Esophagus muscularis mucosa (tissue), 4 donors: ENCODE results near the gene TRPT1.

Experiments used
- EP300 ChIP-seq: sonication (generic); formaldehyde crosslinking; IDR thresholded peaks from one replicate; pipeline ENCODE4 v1.6.1; 2017; ENCODE audit warnings: antibody characterized with exemption
- POLR2A ChIP-seq: fragments of 450-650 bp; IDR thresholded peaks from one replicate; pipeline ENCODE4 v1.6.1; 2017; ENCODE audit warnings: antibody characterized with exemption, moderate library complexity, mild to moderate bottlenecking, low read depth
- POLR2AphosphoS5 ChIP-seq, 2 donors: sonication (generic); formaldehyde crosslinking; IDR thresholded peaks; one replicate each; pipeline ENCODE4 v1.6.1; 2017; ENCODE audit warnings: antibody characterized with exemption in 2 of 2
- TF ChIP-seq, protein P1 (sequence below), 3 experiments: fragments of 200-600 bp in 2 of 3; fragments of 450-650 bp in 1 of 3; sonication (generic) in 2 of 3; IDR thresholded peaks; one replicate each; pipeline ENCODE4 v1.5.1; 2017 to 2019; ENCODE audit warnings: antibody characterized with exemption in 3 of 3, mild to moderate bottlenecking in 2 of 3, moderate library complexity in 1 of 3

DNA sequence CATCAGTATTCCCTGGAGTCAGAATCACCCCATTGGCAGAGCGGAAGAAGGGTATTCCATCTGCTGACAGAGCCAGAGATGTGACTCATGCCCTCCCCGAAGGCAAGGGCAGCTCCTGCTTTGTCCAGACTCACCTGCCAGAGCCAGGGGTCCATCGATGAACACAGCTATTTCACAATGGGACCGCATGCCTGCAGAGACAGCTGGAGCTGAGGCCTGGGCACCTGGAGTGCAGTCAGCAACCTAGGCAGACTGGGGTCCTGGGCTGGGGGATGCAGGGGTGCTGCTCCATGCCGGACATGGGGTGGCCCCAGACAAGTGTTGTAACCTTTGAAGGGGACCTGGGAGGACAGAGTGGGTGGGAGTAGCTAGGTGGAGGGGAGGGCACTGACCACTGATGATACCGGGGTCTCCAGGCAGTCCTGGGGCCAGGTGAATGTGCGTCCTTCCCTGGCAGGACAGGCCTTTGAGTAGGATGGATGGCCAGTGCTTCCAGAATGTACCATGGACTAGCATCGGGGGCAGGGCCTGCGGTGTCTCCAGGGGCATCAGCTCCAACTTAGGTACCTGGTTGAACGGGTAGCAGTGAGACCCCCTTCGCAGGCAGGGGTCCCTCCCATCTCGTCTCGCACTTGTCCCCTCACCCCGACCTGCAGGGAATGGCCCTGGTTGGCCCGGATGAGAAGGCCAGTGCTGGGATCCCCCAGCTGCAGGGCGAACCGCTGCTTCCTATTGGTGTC, 1.7 kb downstream of the TRPT1 start:
- TF ChIP-seq POLR2A = no peak
- TF ChIP-seq, protein P1, sequence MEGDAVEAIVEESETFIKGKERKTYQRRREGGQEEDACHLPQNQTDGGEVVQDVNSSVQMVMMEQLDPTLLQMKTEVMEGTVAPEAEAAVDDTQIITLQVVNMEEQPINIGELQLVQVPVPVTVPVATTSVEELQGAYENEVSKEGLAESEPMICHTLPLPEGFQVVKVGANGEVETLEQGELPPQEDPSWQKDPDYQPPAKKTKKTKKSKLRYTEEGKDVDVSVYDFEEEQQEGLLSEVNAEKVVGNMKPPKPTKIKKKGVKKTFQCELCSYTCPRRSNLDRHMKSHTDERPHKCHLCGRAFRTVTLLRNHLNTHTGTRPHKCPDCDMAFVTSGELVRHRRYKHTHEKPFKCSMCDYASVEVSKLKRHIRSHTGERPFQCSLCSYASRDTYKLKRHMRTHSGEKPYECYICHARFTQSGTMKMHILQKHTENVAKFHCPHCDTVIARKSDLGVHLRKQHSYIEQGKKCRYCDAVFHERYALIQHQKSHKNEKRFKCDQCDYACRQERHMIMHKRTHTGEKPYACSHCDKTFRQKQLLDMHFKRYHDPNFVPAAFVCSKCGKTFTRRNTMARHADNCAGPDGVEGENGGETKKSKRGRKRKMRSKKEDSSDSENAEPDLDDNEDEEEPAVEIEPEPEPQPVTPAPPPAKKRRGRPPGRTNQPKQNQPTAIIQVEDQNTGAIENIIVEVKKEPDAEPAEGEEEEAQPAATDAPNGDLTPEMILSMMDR (IDR thresholded peaks at IDR 0.05) = no peak
- TF ChIP-seq POLR2AphosphoS5 (IDR thresholded peaks at IDR 0.05) = no peak
- no peak for TF ChIP-seq EP300
